MM.1S (cell line): ENCODE measurements around the gene CFAP77.

ENCODE experiments used
- EZH2phosphoT487 ChIP-seq: fragments of 300-600 bp; sonication (generic); IDR thresholded peaks from 2 replicates; pipeline ENCODE4 v1.6.1; 2018; ENCODE audit warnings: antibody characterized with exemption, low read length
- TF ChIP-seq, protein P1 (sequence below): fragments of 300-600 bp; sonication (generic); IDR thresholded peaks from 2 replicates; pipeline ENCODE4 v1.5.1; 2016; ENCODE audit warnings: antibody characterized with exemption, low read length, mixed read lengths

DNA sequence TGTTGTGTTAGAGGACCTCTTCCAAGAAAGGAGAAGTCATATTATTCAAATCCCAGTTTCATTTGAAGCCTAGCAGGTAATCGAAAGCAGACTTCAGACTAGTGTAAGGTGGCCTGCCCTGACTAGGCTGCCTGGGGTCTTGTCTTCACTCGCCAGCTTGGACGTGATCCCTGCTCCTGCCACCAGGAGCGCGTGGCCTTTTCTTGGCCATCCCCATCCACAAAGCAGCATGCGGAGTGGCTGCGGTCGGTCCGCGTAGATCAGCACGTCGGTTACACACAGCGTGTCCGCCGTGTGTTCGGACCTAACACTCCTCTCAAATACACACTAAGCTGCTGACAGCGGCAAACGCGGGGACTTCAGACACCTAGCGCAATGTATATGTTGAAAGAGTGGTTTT, 37.3 kb downstream of the CFAP77 start:
- TF ChIP-seq, protein P1, sequence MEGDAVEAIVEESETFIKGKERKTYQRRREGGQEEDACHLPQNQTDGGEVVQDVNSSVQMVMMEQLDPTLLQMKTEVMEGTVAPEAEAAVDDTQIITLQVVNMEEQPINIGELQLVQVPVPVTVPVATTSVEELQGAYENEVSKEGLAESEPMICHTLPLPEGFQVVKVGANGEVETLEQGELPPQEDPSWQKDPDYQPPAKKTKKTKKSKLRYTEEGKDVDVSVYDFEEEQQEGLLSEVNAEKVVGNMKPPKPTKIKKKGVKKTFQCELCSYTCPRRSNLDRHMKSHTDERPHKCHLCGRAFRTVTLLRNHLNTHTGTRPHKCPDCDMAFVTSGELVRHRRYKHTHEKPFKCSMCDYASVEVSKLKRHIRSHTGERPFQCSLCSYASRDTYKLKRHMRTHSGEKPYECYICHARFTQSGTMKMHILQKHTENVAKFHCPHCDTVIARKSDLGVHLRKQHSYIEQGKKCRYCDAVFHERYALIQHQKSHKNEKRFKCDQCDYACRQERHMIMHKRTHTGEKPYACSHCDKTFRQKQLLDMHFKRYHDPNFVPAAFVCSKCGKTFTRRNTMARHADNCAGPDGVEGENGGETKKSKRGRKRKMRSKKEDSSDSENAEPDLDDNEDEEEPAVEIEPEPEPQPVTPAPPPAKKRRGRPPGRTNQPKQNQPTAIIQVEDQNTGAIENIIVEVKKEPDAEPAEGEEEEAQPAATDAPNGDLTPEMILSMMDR: no peak
- TF ChIP-seq EZH2phosphoT487: no peak
